Measurements from ENCODE around the gene TMSB4X. TPM values are rescaled to one million over a fixed set of nuclear protein-coding genes. Genes with fewer than 3 reads are reported as not detected.
A peak's percentile ranks its signal among the peaks of the same experiment; 100 is the strongest.

TMSB4X gene
- total and polyA plus RNA-seq, 2 of the 4 experiments (the other 2 are of a cell fraction) = 4,648 to 11,116 TPM

DNA sequence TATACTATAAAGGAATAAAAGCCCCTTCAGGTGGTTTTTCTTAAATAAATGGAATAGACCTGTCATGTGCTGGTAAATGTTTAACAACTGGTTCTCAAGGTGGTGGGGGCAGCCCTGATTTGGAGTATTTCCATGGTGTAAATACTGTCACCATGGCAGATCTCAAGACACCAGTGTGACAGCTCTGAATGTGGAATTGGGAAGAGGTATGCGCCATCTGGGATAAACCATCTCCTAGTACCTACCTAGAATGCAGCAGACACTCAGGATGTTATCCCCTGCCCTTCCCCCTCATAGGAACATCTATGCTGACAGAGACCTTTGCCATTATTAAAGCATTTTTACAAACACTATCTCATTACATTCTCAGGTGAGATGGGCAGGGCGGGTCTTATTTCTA lies 26.4 kb upstream of the TMSB4X start:
- Histone ChIP-seq H2BK20ac (ENCODE audit: low read depth, low read length) (0 out of 2 replicates have a peak overlapping the region, but pooled peaks have one; percentile 36), H3K27ac (ENCODE audit: insufficient read depth, low read length) (no peak overlapping the region), H3K27me3 (ENCODE audit: control insufficient read depth, insufficient read depth, low read length) (no peaks in the 10 kb centered on the region), H3K4me2 (ENCODE audit: low read depth, low read length) (no peak overlapping the region), H3K4me3 (ENCODE audit: insufficient read depth, low read depth, low read length) (no peak overlapping the region), H3K9me1 (ENCODE audit: insufficient read depth, low read length) (peaks cover 7% of the 10 kb centered on the region; the same call in 1 of the 2 replicates), H2BK5ac (ENCODE audit: low read depth, low read length, poor library complexity, severe bottlenecking) (no peak overlapping the region), H2BK15ac (ENCODE audit: low read depth, low read length) (peak overlapping the region; percentile 74; the same call in 1 of the 3 replicates), H3K9me3 (ENCODE audit: control insufficient read depth, insufficient read depth, low read length) (no peaks in the 10 kb centered on the region), H4K91ac (ENCODE audit: insufficient read depth, low read depth, low read length) (no peak overlapping the region), H3K79me1 (ENCODE audit: low read depth in 1 of 2, low read length in 2 of 2) (peaks cover 0 to 13% of the 10 kb centered on the region in 2 experiments; a peak in 3 of 4 replicates), H2AFZ (replicated peaks; ENCODE audit: low read length, poor library complexity) (no peak overlapping the region), H3K56ac (ENCODE audit: extremely low read depth, insufficient read depth, low read length) (no peak overlapping the region), H3K36me3 (ENCODE audit: control insufficient read depth, insufficient read depth, low read length) (no peaks in the 10 kb centered on the region), H3K4me1 (ENCODE audit: control insufficient read depth, insufficient read depth, low read length) (peaks cover 14% of the 10 kb centered on the region), H2AK5ac (ENCODE audit: low read depth, low read length) (no peak overlapping the region), H3K9ac (ENCODE audit: low read depth, low read length) (no peak overlapping the region), H3K14ac (replicated peaks; ENCODE audit: low read depth, low read length) (no peak overlapping the region), H2AK9ac (replicated peaks; ENCODE audit: low read depth, low read length, poor library complexity) (no peak overlapping the region), H3K23ac (ENCODE audit: low read depth, low read length) (no peak overlapping the region), H3K18ac (ENCODE audit: low read depth, low read length) (peak overlapping the region; percentile 30; the same call in 1 of the 2 replicates), H4K20me1 (ENCODE audit: insufficient read depth, low read length) (no peaks in the 10 kb centered on the region), H2BK120ac (ENCODE audit: low read depth, low read length) (peak overlapping the region; percentile 97; the same call in 1 of the 2 replicates), H4K5ac (ENCODE audit: low read depth, low read length) (no peak overlapping the region; the same call in 1 of the 2 replicates), H3K4ac (ENCODE audit: low read depth, low read length) (peak overlapping the region; percentile 53; the same call in 1 of the 2 replicates), H4K8ac (ENCODE audit: low read depth in 2 of 2, low read length in 2 of 2) (no peak overlapping the region)
- DNase-seq = no peak
- CTCF ChIA-PET = no interaction called here
- dilution Hi-C loops (cut with HindIII; ENCODE audit: low sequenced_read_pairs, unreplicated experiment) (no loop called here), intact Hi-C loops (cut with micrococcal nuclease) (loop anchor here (10.0 kb wide), 1 partner anchor 696 kb away; no protein-coding TSS in a partner anchor), in situ Hi-C loops (cut with MboI; ENCODE audit: low sequenced_read_pairs) (no loop called here)
- no TSS peak for BruUV-seq (replicated peaks)
- no peak for ATAC-seq (ENCODE audit: low read depth)
- POLR2A ChIA-PET (ENCODE audit: unreplicated experiment) = no interaction called here
- no CpG with 5 or more reads among the region's 2 CpGs for WGBS, 2 experiments (ENCODE audit: extremely low coverage in 2 of 2, insufficient read length in 1 of 2)
- TF ChIP-seq SMC3 (IDR thresholded peaks at IDR 0.05; ENCODE audit: low read depth, low read length) = no peak
- TF ChIP-seq CEBPB (IDR thresholded peaks at IDR 0.05; ENCODE audit: low read depth, low read length) = no peak
- TF ChIP-seq MXI1 (IDR thresholded peaks at IDR 0.05; ENCODE audit: borderline replicate concordance, low read depth, low read length) = no peak
- no peak for TF ChIP-seq RFX5 (IDR thresholded peaks at IDR 0.05; ENCODE audit: low read depth, low read length)
- TF ChIP-seq BHLHE40 (IDR thresholded peaks at IDR 0.05; ENCODE audit: low read depth, low read length) = no peak
- TF ChIP-seq, protein P1, sequence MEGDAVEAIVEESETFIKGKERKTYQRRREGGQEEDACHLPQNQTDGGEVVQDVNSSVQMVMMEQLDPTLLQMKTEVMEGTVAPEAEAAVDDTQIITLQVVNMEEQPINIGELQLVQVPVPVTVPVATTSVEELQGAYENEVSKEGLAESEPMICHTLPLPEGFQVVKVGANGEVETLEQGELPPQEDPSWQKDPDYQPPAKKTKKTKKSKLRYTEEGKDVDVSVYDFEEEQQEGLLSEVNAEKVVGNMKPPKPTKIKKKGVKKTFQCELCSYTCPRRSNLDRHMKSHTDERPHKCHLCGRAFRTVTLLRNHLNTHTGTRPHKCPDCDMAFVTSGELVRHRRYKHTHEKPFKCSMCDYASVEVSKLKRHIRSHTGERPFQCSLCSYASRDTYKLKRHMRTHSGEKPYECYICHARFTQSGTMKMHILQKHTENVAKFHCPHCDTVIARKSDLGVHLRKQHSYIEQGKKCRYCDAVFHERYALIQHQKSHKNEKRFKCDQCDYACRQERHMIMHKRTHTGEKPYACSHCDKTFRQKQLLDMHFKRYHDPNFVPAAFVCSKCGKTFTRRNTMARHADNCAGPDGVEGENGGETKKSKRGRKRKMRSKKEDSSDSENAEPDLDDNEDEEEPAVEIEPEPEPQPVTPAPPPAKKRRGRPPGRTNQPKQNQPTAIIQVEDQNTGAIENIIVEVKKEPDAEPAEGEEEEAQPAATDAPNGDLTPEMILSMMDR (conservative IDR thresholded peaks at IDR 0.05; ENCODE audit: low read depth, low read length) = no peak
- TF ChIP-seq MAFK (IDR thresholded peaks at IDR 0.05; ENCODE audit: low read depth, low read length) = no peak
- TF ChIP-seq, protein P2, sequence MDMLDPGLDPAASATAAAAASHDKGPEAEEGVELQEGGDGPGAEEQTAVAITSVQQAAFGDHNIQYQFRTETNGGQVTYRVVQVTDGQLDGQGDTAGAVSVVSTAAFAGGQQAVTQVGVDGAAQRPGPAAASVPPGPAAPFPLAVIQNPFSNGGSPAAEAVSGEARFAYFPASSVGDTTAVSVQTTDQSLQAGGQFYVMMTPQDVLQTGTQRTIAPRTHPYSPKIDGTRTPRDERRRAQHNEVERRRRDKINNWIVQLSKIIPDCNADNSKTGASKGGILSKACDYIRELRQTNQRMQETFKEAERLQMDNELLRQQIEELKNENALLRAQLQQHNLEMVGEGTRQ (IDR thresholded peaks at IDR 0.05; ENCODE audit: low read depth, low read length) = no peak
- no peak for TF ChIP-seq RCOR1 (IDR thresholded peaks at IDR 0.05; ENCODE audit: insufficient replicate concordance, low read length)
- no peak for TF ChIP-seq CHD1 (IDR thresholded peaks at IDR 0.05; ENCODE audit: low read depth, low read length)
- no peak for TF ChIP-seq FOS (IDR thresholded peaks at IDR 0.05; ENCODE audit: low read depth, low read length)
- TF ChIP-seq, protein P3, sequence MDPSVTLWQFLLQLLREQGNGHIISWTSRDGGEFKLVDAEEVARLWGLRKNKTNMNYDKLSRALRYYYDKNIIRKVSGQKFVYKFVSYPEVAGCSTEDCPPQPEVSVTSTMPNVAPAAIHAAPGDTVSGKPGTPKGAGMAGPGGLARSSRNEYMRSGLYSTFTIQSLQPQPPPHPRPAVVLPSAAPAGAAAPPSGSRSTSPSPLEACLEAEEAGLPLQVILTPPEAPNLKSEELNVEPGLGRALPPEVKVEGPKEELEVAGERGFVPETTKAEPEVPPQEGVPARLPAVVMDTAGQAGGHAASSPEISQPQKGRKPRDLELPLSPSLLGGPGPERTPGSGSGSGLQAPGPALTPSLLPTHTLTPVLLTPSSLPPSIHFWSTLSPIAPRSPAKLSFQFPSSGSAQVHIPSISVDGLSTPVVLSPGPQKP (IDR thresholded peaks at IDR 0.05; ENCODE audit: borderline replicate concordance, low read depth, low read length) = no peak
- no peak for TF ChIP-seq POLR2A (IDR thresholded peaks at IDR 0.05; ENCODE audit: low read depth, low read length)
- TF ChIP-seq RAD21 (IDR thresholded peaks at IDR 0.05; ENCODE audit: low read length) = no peak
- TF ChIP-seq NFE2L2 (IDR thresholded peaks at IDR 0.05; ENCODE audit: low read depth, low read length) = no peak
- no peak for TF ChIP-seq MAZ (IDR thresholded peaks at IDR 0.05; ENCODE audit: borderline replicate concordance, low read depth, low read length)
